Measurements from ENCODE around the gene TTC33.
"Not testable (repeated sequence)": the region's sequence is repeated elsewhere in the genome, so short reads cannot be mapped to it uniquely, and the experiment has no call there.

The TTC33 gene

GRCh38 chr5:40678460-40679147, 77.2 kb downstream of the TTC33 start:
- DNase-seq = no peak

DNA sequence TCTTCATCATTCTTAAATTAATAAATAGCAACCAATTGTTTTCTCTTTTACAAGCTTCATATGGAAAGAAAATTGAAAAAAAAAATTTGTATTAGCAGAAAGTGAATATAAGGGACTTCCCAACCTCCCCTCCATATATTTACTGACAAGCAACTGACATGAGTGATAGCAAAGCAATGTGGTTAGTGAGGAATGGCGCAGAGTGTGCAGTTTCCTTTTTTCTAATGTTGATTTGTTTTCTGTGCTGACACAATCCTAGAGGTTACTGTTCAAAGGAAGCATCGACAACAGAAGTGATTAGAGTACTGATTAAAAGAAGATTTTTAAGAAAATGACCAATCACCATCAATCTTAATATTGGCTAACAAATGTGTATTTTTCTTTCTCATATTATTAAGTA, 77.7 kb downstream of the TTC33 start:
- DNase-seq = no peak

DNA sequence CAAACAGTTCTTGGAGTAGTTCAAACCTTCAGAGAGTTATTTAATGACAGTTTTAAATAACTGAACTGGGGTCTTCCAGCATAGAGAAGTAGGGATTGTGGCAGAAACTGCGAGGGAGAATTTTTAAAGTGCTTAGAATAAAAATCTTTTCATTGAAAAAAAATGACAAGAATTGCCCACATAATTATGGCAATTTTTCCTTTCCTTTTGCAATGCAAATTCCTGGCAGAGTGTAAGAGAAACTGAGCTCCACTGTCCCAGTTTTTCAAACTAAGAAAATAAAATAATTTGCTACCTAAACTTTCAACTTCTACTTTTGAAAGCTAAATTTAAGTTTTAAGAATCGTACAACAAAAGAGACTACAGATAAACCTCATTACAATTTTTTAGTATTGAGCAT, 78.3 kb downstream of the TTC33 start:
- no peak for DNase-seq

- no peak for DNase-seq
These were observed 79.0 kb downstream of the TTC33 start for GRCh38 chr5:40676613-40677343.

- DNase-seq = no peak
These were observed 80.2 kb downstream of the TTC33 start for GRCh38 chr5:40675396-40676133.

DNA sequence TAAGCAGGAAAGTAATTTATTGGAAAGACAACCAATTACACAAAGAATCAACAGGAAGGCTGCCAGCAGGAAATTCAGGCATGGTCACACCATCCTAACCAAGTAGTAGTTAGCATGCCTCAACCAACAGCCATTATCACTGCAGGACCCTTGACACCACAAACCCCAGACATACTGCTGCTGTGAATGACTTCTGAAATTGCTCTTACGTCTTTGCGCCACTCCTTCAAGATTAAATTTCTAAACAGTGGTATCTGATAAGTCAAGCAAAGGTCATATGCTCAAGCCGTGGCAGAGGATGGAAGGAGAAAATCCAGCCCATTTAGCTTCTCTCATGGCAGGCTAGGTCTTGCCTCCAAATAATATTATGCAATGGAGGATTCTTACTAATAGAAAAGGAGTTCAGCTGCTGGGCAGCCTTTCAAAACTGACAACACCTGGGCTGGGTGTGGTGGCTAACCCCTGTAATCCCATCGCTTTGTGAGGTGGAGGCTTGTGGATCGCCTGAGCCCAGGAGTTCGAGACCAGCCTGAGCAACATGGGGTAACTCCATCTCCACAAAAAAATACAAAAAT, 81.0 kb downstream of the TTC33 start:
- no peak for DNase-seq

- DNase-seq = no peak
These were observed 83.3 kb downstream of the TTC33 start for GRCh38 chr5:40672425-40672824.

GRCh38 chr5:40669606-40670390, 86.0 kb downstream of the TTC33 start:
- no peak for DNase-seq

- no peak for DNase-seq
These were observed 88.5 kb downstream of the TTC33 start for GRCh38 chr5:40667161-40667663.

DNA sequence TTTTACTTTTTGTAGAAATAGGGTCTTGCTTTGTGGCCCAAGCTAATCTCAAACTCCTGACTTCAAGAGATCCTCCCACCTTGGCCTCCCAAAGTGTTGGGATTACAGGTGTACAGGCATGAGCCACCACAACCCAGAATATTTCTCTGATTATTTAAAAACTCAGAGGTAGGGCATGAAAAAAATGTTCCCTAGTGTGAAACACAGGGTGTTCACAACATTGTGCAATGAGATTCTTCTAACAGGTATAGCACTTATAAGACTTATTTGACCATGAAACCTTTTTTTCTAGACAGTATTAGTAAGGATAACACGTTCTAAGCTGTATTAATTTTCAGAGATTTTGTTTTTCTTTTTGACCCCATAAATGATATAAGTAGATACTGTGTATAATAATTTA, 89.1 kb downstream of the TTC33 start:
- DNase-seq = no peak

GRCh38 chr5:40665635-40666298, 90.0 kb downstream of the TTC33 start:
- no peak for DNase-seq

- DNase-seq = no peak
These were observed 95.0 kb downstream of the TTC33 start for GRCh38 chr5:40660751-40661150.

DNA sequence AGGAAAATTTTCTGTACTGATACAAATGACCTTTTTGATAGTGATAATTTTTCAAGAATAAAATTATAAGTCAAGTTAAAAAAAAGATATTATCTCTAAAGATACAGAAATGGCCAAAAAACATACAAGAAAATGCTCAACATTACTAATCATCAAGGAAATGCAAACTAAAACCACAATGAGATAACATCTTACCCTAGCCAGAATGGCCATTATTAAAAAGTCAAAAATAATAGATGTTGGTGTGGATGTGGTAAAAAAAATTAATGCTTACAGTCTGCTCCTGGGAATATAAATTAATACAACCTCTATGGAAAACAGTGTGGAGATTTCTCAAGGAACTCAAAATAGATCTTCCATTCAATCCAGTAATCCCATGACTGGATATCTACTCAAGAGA, 99.0 kb downstream of the TTC33 start:
- no peak for DNase-seq

GRCh38 chr5:40656091-40656490, 99.7 kb downstream of the TTC33 start:
- not testable (repeated sequence) for DNase-seq

DNA sequence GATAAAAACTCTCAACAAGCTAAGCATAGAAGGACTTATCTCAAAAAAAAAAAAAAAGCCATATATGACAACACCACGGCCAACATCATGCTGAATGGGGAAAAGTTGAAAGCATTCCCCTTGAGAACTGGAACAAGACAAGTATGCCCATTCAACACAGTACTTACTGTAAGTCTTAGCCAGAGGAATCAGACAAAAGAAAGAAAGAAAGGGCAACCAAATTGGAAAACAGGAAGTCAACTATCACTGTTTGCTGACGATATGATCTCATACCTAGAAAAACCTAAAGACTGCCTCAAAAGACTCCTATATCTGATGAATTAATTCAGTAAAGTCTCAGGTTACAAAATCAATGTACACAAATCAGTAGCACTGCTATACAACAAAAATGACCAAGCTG, 100.6 kb downstream of the TTC33 start:
- DNase-seq = no peak

GRCh38 chr5:40654377-40654991, 101.3 kb downstream of the TTC33 start:
- no peak for DNase-seq

DNA sequence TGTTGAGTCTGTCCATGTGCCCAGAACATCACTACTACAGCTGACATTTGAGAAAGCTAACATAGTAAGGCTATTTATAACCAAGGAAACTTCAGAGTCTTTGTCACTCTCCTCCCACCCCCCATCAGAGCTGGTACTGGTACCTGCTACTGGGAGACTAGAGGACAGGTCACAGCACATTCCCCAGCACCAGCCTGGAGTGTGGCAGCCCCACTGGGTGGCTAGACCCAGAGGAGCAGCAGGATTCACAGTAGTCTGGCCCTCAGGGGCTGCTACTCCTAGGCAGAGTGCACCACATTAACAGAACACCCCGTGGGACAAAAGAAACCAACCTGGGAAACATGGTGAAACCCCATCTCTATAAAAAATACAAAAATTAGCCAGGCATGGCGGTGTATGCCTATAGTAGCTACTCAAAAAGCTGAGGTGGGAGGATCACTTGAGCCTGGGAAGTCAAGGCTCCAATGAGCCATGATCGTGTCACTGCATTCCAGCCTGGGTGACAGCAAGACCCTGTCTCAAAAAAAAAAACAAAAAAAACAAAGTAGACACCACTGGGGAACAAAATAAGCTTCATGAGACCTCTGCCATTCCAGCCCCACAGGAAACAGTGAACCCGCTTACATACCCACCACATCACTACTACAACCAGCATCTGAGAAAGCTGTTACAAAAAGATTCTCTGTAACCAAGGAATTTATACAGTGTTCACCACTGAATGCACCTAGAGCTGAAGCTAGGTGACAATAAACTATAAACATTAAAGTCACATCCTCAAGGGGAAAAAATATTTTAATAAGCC, 102.3 kb downstream of the TTC33 start:
- no peak for DNase-seq

- no peak for DNase-seq
These were observed 103.1 kb downstream of the TTC33 start for GRCh38 chr5:40652441-40653220.

DNA sequence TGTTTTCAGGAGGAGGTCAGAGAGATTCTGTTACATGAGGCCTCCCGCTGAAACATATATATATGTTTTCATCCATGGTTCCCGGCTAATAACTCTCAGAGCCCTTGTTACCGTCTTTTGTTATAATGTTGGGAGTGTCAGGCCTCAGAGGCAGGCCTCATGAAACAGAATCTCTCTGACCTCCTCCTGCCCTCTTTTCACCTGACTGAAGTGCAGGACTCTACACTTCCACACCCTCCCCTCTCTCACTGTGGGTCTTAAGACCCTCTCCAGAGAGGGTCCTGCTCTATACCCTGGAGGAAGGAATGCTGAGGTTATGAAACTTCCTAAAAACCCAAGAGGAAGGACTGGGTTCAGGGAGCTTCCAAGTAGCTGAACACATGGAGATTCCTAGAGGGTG, 104.6 kb downstream of the TTC33 start:
- DNase-seq = no peak
